ENCODE results near the gene POMZP3. TPM values are rescaled to one million over a fixed set of nuclear protein-coding genes. Genes with fewer than 3 reads are reported as not detected.
"Not testable (repeated sequence)": the region's sequence is repeated elsewhere in the genome, so short reads cannot be mapped to it uniquely, and the experiment has no call there.

Gene POMZP3
- total RNA-seq, 2 experiments from 2014 or later = 11.0 to 13.2 TPM

GRCh38 chr7:76567753-76568152 lies 59.3 kb downstream of the POMZP3 start:
- not testable (repeated sequence) for H3K27ac Mint-ChIP-seq, H3K9me3 Mint-ChIP-seq, H3K4me3 Mint-ChIP-seq, DNase-seq, H3K4me1 Mint-ChIP-seq, H3K27me3 Mint-ChIP-seq
- H3K36me3 Mint-ChIP-seq = peaks cover 43% of the 10 kb centered on the region

- not testable (repeated sequence) for H3K4me3 Mint-ChIP-seq, H3K27ac Mint-ChIP-seq, DNase-seq, H3K9me3 Mint-ChIP-seq, H3K4me1 Mint-ChIP-seq, H3K27me3 Mint-ChIP-seq
- H3K36me3 Mint-ChIP-seq = peaks cover 42% of the 10 kb centered on the region
Measured at GRCh38 chr7:76567311-76567710, 59.8 kb downstream of the POMZP3 start.

DNA sequence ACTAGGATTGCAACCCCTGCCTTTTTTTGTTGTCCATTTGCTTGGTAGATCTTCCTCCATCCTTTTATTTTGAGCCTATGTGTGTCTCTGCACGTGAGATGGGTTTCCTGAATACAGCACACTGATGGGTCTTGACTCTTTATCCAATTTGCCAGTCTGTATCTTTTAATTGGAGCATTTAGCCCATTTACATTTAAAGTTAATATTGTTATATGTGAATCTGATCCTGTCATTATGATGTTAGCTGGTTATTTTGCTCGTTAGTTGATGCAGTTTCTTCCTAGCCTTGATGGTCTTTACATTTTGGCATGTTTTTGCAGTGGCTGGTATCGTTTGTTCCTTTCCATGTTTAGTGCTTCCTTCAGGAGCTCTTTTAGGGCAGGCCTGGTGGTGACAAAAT lies 62.1 kb downstream of the POMZP3 start:
- H3K27me3 Mint-ChIP-seq, H3K4me1 Mint-ChIP-seq: not testable (repeated sequence)

DNA sequence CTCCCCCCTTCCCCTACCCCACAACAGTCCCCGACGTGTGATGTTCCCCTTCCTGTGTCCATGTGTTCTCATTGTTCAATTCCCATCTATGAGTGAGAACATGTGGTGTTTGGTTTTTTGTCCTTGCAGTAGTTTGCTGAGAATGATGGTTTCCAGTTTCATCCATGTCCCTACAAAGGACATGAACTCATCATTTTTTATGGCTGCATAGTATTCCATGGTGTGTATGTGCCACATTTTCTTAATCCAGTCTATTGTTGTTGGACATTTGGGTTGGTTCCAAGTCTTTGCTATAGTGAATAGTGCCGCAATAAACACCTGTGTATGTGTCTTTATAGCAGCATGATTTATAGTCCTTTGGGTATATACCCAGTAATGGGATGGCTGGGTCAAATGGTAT lies 65.7 kb downstream of the POMZP3 start:
- peaks cover 18% of the 10 kb centered on the region for H3K4me1 Mint-ChIP-seq
- DNase-seq, H3K27me3 Mint-ChIP-seq, H3K4me3 Mint-ChIP-seq, H3K27ac Mint-ChIP-seq: not testable (repeated sequence)
- peaks cover 53% of the 10 kb centered on the region for H3K36me3 Mint-ChIP-seq
- peaks cover 11% of the 10 kb centered on the region for H3K9me3 Mint-ChIP-seq

More for the DNA sequence above, 62.1 kb downstream of the POMZP3 start:
- DNase-seq, H3K4me3 Mint-ChIP-seq, H3K27ac Mint-ChIP-seq: not testable (repeated sequence)
- H3K36me3 Mint-ChIP-seq = peaks cover 50% of the 10 kb centered on the region
- H3K9me3 Mint-ChIP-seq = peaks cover 11% of the 10 kb centered on the region

- not testable (repeated sequence) for H3K27me3 Mint-ChIP-seq, H3K9me3 Mint-ChIP-seq, DNase-seq, H3K27ac Mint-ChIP-seq, H3K4me3 Mint-ChIP-seq
- peaks cover 47% of the 10 kb centered on the region for H3K36me3 Mint-ChIP-seq
- peaks cover 20% of the 10 kb centered on the region for H3K4me1 Mint-ChIP-seq
Measured at GRCh38 chr7:76560157-76560556, 66.9 kb downstream of the POMZP3 start.

Other genes starting within 250 kb of the POMZP3 start
- under 1 TPM; 0.37 to 0.40 TPM for gene SSC4D, start 217.6 kb downstream of the POMZP3 start, total RNA-seq
- 1 to 10 TPM; 2.6 to 3.5 TPM for gene ZP3, start 202.3 kb downstream of the POMZP3 start, total RNA-seq
- gene DTX2, start 165.6 kb downstream of the POMZP3 start, total RNA-seq = 10 to 100 TPM; 13.7 to 16.4 TPM
- not detected for gene UPK3B, start 116.7 kb downstream of the POMZP3 start, total RNA-seq
- gene SPDYE16, start 84.0 kb downstream of the POMZP3 start, total RNA-seq = under 1 TPM; 0.12 to 0.14 TPM

All from activated naive CD8-positive, alpha-beta T cell treated with anti-CD3 and anti-CD28 coated beads for 36 hours (primary cell).